GM10847 (cell line): ENCODE results near the gene ZNF286A.

Source experiments
- POLR2A ChIP-seq: IDR thresholded peaks from 2 replicates; pipeline ENCODE4 v1.6.1; 2011; ENCODE audit not compliant: insufficient read length; ENCODE audit errors: extremely low read depth

ZNF286A gene

GRCh38 chr17:15738066-15738465 is 38.5 kb downstream of the ZNF286A start:
- no peak for TF ChIP-seq POLR2A

- no peak for TF ChIP-seq POLR2A
These were observed 41.1 kb downstream of the ZNF286A start for GRCh38 chr17:15740570-15741120.

DNA sequence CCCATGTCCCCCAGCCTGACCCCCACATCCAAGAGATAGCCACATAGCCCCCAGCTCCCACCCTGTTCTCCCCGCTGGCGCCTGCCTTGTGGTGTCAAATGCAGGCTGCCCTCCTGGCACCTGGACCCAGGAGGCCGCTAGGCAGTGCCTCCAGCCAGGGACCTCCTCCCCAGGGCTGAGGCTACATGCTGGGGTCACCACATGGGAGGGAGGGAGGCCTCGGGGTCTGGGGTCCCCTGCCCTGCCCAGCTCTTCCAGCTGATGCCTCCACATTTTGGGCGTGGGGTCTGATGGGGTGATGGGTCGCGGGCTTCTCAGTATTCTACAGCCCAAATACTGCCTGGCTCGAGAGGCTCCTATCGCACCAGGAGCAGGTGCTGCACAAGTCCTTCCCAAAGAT is 42.1 kb downstream of the ZNF286A start:
- no peak for TF ChIP-seq POLR2A

DNA sequence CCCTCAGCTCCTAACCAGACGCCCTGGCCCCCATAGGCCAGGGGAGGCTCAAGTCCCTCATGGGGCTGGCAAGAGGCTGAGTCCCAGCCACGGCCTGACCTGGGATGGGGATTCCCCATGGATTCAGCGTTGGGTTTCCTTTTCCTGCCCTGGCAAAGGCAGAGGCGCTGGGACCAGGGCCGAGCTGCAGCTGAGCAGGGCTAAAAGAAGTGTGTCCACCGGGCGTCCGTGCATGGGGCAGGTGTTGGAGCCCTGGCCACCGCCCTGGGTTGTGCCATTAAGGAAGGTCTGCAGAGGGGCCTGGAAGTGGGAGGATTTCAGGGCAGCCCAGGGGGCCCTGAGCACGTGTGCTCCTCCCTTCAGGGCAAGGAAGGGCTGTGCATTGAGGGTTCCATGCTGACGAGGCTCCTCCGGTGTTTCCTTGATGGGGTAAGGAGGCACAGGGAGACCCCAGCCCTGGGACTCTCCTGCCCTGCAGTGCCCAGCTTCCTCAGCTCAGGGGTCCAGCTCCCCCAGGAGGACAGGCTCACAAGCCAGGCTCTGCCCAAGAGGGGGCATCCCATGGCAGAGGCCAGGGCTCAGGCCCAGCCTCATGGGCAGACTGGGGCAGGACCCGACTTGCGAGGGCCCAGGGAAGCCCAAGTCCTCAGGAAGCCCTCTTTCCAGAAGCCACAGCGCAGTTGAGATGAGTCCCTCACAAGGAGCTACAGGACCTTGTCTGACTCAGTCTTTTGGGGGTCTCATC is 42.7 kb downstream of the ZNF286A start:
- TF ChIP-seq POLR2A: no peak

GRCh38 chr17:15742921-15743320 is 43.4 kb downstream of the ZNF286A start:
- TF ChIP-seq POLR2A: no peak

- no peak for TF ChIP-seq POLR2A
These were observed 44.6 kb downstream of the ZNF286A start for GRCh38 chr17:15744074-15744676.

GRCh38 chr17:15744885-15745284 is 45.3 kb downstream of the ZNF286A start:
- TF ChIP-seq POLR2A: no peak
